Measurements from ENCODE around the gene IL1B.
A peak's percentile ranks its signal among the peaks of the same experiment; 100 is the strongest.

IL1B gene

GRCh38 chr2:112819081-112819480 is 17.5 kb downstream of the IL1B start:
- no peak for TF ChIP-seq JUND (IDR thresholded peaks at IDR 0.05; ENCODE audit: low read depth)
- in situ Hi-C loops (cut with HindIII; ENCODE audit: low pct_unique_long_range_greater_than_20kb, low sequenced_read_pairs): no loop called here
- DNase-seq (ENCODE audit: low read depth in 1 of 2, low spot score in 1 of 2): no peak

- no peak for DNase-seq (ENCODE audit: low read depth in 1 of 2, low spot score in 1 of 2)
- TF ChIP-seq JUND (IDR thresholded peaks at IDR 0.05; ENCODE audit: low read depth): no peak
- in situ Hi-C loops (cut with HindIII; ENCODE audit: low pct_unique_long_range_greater_than_20kb, low sequenced_read_pairs): no loop called here
These were observed 18.3 kb downstream of the IL1B start for GRCh38 chr2:112818094-112818902.

GRCh38 chr2:112817082-112817689 is 19.4 kb downstream of the IL1B start:
- TF ChIP-seq JUND (IDR thresholded peaks at IDR 0.05; ENCODE audit: low read depth): no peak
- in situ Hi-C loops (cut with HindIII; ENCODE audit: low pct_unique_long_range_greater_than_20kb, low sequenced_read_pairs): no loop called here
- no peak for DNase-seq (ENCODE audit: low read depth in 1 of 2, low spot score in 1 of 2)

GRCh38 chr2:112814278-112814677 is 22.3 kb downstream of the IL1B start:
- in situ Hi-C loops (cut with HindIII; ENCODE audit: low pct_unique_long_range_greater_than_20kb, low sequenced_read_pairs): no loop called here
- no peak for TF ChIP-seq JUND (IDR thresholded peaks at IDR 0.05; ENCODE audit: low read depth)
- peak; percentile 35 to 89 for DNase-seq (ENCODE audit: low read depth in 1 of 2, low spot score in 1 of 2)

- in situ Hi-C loops (cut with HindIII; ENCODE audit: low pct_unique_long_range_greater_than_20kb, low sequenced_read_pairs): no loop called here
- DNase-seq (ENCODE audit: low read depth in 1 of 2, low spot score in 1 of 2): no peak
- no peak for TF ChIP-seq JUND (IDR thresholded peaks at IDR 0.05; ENCODE audit: low read depth)
These were observed 23.2 kb downstream of the IL1B start for GRCh38 chr2:112813280-112813966.

GRCh38 chr2:112812318-112813267 is 24.0 kb downstream of the IL1B start:
- no peak for TF ChIP-seq JUND (IDR thresholded peaks at IDR 0.05; ENCODE audit: low read depth)
- no peak for DNase-seq (ENCODE audit: low read depth in 1 of 2, low spot score in 1 of 2)
- in situ Hi-C loops (cut with HindIII; ENCODE audit: low pct_unique_long_range_greater_than_20kb, low sequenced_read_pairs): no loop called here

- no peak for DNase-seq (ENCODE audit: low read depth in 1 of 2, low spot score in 1 of 2)
- in situ Hi-C loops (cut with HindIII; ENCODE audit: low pct_unique_long_range_greater_than_20kb, low sequenced_read_pairs): no loop called here
- TF ChIP-seq JUND (IDR thresholded peaks at IDR 0.05; ENCODE audit: low read depth): no peak
These were observed 24.7 kb downstream of the IL1B start for GRCh38 chr2:112811841-112812306.

GRCh38 chr2:112811276-112811831 is 25.2 kb downstream of the IL1B start:
- no peak for DNase-seq (ENCODE audit: low read depth in 1 of 2, low spot score in 1 of 2)
- in situ Hi-C loops (cut with HindIII; ENCODE audit: low pct_unique_long_range_greater_than_20kb, low sequenced_read_pairs): no loop called here
- TF ChIP-seq JUND (IDR thresholded peaks at IDR 0.05; ENCODE audit: low read depth): no peak

- no peak for DNase-seq (ENCODE audit: low read depth in 1 of 2, low spot score in 1 of 2)
- in situ Hi-C loops (cut with HindIII; ENCODE audit: low pct_unique_long_range_greater_than_20kb, low sequenced_read_pairs): no loop called here
- TF ChIP-seq JUND (IDR thresholded peaks at IDR 0.05; ENCODE audit: low read depth): no peak
These were observed 27.5 kb downstream of the IL1B start for GRCh38 chr2:112809112-112809511.

- DNase-seq (ENCODE audit: low read depth in 1 of 2, low spot score in 1 of 2): no peak
- TF ChIP-seq JUND (IDR thresholded peaks at IDR 0.05; ENCODE audit: low read depth): no peak
- in situ Hi-C loops (cut with HindIII; ENCODE audit: low pct_unique_long_range_greater_than_20kb, low sequenced_read_pairs): no loop called here
These were observed 29.3 kb downstream of the IL1B start for GRCh38 chr2:112807233-112807807.

GRCh38 chr2:112805542-112805941 is 31.0 kb downstream of the IL1B start:
- no peak for TF ChIP-seq JUND (IDR thresholded peaks at IDR 0.05; ENCODE audit: low read depth)
- in situ Hi-C loops (cut with HindIII; ENCODE audit: low pct_unique_long_range_greater_than_20kb, low sequenced_read_pairs): no loop called here
- no peak for DNase-seq (ENCODE audit: low read depth in 1 of 2, low spot score in 1 of 2)
